A673 (cell line): ENCODE data around the gene KCNK5.

ENCODE experiments used
- CTCF ChIP-seq: fragments of 300-800, 200-600 bp; sonication (generic); conservative IDR thresholded peaks from 2 replicates; pipeline ENCODE4 v1.5.1; 2017; ENCODE audit warnings: low read depth, mild to moderate bottlenecking, antibody characterized with exemption, low read length, moderate library complexity, mixed read lengths
- EZH2 ChIP-seq: fragments of 200-600 bp; sonication (generic); IDR thresholded peaks from 2 replicates; pipeline ENCODE4 v1.6.1; 2017; ENCODE audit warnings: borderline replicate concordance, low read depth, mild to moderate bottlenecking, mixed read lengths, antibody characterized with exemption, low read length; ENCODE audit not compliant: poor library complexity, severe bottlenecking

GRCh38 chr6:39188098-39188450 lies 41.2 kb downstream of the KCNK5 start:
- no peak for TF ChIP-seq CTCF
- no peak for TF ChIP-seq EZH2
